ENCODE data around the gene TRA2B.
A peak's percentile ranks its signal among the peaks of the same experiment; 100 is the strongest.

TRA2B gene

DNA sequence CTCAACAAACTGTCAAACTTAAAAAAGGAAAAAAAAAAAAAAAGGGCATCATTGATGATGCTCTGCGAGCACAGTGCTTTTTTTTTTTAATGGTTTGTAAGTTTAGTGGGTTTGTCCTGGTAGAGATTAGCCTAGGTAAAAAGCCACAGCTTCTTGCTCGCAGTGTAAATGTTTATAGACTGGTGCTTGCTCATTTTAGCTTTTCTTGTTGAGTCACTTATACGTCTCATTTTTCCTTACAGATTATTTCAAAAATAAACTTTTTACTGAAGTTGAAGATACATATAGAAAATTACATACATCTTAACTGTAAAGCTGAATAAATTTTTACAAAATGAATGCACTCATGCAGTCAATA, 16.5 kb upstream of the TRA2B start:
- no peak for DNase-seq (ENCODE audit: low read depth in 3 of 3)

DNA sequence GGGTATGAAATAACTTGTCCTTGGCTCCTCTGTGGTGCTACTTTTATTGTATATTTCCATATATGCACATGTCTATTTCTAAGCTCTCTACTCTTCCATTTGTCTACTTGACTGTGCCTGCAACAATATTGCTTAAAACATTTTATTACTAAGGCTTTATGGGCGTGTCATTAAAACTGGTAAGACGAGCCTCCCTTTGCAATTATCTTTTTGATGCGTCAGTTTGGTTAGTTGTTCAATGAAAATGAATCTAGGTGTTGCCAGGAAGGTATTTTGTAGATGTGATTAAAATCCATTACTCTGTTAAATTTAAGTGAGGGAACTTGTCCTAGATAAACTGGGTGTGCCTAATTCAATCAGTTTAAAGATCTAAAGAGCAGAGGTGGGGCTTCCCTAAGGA, 12.9 kb upstream of the TRA2B start:
- DNase-seq (ENCODE audit: low read depth in 3 of 3): no peak

DNA sequence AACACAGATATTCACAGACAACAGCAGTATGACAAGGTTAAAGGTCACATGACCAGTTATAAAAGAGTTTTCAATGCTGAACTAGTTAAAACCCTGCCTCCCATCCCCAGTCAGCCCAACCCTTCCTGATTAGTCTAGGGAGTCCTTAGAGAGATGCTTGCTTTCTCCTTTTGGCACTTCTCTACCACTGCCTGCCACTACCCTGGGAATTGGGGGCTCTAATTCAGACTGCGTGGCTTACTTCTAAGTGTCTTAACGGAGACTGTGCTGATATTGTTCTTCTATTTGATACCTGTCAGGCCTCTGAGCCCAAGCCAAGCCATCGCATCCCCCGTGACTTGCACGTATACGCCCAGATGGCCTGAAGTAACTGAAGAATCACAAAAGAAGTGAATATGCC, 11.7 kb upstream of the TRA2B start:
- no peak for DNase-seq (ENCODE audit: low read depth in 3 of 3)

DNA sequence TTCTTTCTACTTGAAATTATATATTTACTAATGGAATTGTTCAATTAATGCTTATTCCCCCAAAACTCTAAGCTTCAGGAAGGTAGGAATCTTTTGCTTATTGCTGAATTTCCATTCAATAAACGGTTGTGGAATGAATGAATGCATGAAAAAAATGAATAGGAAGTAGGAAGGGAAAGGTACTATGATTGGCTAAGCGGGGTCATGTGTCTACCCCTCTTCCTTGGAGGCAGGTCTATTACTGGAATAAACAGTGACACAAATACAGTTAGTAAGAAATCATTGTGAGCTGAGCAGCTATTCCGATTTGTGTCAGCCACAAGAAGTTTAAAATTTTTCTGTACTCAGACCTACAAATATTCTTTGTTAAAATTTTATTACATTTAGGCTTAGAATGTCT, 10.5 kb upstream of the TRA2B start:
- DNase-seq (ENCODE audit: low read depth in 3 of 3): no peak

DNA sequence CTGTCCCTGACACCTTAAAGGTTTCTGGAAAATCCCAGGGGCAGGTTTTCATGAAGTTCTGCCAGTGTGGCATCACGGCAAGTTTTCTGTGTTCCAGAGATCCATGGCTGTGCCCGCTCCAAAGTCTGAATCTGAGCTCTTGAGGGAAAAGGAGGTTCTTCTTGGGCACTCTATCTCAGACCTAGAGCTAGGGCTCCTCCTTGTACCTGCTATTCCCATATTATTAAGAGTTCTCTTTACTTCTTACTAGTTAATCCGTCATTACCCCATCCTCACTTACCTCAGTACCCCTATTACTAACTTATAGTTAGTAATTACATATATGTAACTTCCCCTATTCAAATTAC, 5.9 kb upstream of the TRA2B start:
- no peak for DNase-seq (ENCODE audit: low read depth in 3 of 3)

DNA sequence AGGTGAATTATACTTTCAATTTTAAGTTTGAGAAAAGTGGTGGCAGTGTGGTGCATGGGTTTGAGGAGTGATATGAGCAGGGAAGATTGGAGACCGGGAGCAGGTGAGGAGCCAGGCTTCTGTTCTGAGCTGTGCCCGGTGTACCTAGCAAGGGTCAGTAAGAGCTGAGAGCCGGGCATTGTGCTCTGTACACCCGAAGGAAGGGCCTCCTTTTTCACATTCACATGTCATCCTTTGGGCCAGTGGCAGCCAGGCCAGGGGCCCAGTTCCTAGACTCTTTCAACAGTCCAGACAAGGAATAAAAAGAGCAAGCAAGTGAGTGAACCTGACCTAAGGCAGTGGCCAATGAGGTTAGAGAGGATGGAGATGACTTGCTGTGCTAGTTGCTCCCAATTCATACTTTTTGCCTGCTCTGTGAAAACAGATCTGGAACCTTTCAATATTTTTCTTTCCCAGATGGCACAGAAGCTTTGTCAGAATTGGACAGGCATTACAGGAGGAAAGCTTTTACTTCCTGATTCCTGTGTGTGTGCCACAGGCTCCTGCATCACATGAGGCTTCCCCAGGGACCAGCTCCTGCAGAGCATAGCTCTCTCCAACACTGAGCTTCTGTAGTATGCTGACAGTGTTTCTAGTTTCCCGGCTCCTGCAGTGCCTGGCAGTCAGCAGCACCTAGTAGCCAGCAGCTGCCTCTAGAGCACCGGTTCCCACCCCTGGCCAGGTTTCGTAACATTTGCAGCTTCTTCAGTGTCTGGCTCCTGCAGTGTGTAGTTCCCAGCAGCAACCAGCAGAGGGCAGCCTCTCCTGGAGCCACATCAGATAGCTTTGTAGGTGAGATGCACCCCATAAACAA, 5.3 kb upstream of the TRA2B start:
- peak; percentile 60 to 70 (median 69) for DNase-seq (ENCODE audit: low read depth in 3 of 3)

DNA sequence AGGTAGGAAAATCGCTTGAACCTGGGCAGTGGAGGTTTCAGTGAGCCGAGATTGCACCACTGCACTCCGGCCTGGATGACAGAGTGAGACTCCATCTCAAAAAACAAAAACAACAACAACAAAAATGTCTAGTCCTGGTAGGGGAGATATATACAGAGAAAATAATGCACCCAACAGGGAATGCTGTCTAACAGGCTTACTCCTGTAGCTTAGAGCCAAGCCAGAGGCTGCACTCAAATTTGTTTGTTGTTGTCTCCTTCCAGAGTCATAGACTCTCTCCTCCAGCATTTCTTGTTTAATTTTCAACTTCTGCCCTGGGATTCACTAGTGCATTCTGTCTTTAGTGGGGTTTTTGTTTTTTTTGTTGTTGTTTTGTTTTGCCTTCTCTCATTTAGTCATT, 4.6 kb upstream of the TRA2B start:
- no peak for DNase-seq (ENCODE audit: low read depth in 3 of 3)

DNA sequence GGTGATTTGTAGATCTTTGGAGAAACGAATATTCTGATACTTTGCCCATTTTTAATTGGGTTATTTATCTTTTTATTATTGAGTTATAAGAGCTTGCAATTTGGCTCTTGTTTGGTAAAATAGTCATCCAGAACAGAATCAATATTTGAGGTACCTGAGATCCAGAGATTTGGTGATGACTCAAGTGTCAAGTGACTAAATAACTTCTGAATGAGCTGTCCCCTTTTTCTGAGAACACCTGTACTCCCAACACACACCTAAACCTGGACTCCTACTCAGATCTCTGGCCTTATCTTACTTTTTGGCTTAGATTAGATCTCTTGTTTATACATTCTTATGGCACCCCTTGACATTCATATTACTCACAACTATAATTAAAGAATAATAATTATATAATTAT, 3.1 kb upstream of the TRA2B start:
- DNase-seq (ENCODE audit: low read depth in 3 of 3): no peak

DNA sequence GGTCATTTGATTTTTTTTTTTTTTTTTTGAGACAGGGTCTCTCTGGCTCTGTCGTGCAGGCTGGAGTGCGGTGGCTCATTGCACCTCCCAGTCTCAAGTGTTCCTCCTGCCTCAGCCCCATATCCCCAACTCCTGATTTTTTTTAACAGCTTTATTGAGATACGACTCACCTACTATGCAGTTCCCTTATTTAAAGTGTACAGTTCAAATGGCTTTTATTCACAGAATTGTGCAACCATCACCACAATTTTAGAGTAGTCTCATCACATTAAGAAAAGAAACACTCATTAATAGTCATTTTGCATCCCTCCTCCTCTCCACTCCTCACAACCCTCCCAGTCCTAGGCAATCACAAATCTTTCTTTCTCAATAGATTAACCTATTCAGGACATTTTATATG, 1.9 kb upstream of the TRA2B start:
- DNase-seq (ENCODE audit: low read depth in 3 of 3): no peak

DNA sequence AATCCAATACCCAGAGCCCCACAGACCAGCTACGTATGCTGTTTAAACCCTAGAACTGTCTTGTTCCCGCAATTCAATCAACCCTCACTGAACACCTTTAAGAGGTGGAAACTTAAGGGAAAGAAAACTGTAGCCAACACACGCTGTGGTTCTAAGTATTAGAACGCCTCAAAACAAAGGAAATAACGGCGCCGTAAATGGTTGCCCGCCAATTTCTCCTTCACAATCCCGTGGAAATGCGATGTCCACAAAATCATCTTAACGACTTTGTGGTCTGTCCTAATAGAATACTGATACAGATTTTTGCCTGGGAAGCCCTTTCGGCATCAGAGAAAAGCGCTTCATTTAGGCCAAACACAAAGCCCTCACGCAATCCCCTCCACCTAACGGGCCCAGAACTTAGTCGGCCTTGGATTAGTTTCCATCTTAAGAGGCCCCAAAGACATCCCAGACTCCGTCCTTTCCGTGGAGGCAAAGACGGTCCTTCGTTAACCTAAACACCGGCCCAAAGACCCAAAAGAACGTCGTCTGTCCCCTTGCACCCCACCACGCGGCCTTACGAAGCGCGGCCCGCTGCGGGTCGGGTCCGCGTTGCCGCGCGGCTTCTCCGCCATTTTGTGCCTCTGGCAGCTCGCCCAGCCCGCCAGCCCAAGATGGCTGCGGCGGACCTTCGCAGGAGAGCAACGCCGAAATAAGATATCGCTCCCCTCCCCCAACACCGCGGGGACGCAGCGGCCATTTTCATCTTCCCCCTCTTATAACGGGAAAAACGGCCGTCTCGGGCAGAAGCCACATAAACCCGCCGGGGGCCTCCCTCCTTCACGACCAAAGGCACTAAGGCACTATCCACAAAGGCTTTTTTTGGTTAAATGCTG, 763 bp downstream of the TRA2B start:
- peak; percentile 71 to 77 (median 76) for DNase-seq (ENCODE audit: low read depth in 3 of 3)

DNA sequence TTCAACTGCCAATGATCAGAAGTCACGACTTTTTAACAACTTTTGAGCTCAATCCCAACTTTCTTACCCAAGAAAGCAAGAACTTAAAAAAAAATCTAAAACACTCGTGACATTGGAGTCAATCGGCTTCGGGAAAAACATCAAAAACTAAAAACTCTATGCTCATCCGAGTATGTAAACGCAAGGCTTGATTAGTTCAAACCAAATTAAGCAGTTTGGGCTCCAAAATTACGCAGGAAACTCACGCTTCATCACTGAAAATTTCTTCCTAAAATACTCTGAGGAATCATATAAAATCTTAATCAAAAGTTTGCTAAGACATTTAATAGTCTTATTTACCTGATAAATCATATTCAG, 1.6 kb downstream of the TRA2B start:
- no peak for DNase-seq (ENCODE audit: low read depth in 3 of 3)

DNA sequence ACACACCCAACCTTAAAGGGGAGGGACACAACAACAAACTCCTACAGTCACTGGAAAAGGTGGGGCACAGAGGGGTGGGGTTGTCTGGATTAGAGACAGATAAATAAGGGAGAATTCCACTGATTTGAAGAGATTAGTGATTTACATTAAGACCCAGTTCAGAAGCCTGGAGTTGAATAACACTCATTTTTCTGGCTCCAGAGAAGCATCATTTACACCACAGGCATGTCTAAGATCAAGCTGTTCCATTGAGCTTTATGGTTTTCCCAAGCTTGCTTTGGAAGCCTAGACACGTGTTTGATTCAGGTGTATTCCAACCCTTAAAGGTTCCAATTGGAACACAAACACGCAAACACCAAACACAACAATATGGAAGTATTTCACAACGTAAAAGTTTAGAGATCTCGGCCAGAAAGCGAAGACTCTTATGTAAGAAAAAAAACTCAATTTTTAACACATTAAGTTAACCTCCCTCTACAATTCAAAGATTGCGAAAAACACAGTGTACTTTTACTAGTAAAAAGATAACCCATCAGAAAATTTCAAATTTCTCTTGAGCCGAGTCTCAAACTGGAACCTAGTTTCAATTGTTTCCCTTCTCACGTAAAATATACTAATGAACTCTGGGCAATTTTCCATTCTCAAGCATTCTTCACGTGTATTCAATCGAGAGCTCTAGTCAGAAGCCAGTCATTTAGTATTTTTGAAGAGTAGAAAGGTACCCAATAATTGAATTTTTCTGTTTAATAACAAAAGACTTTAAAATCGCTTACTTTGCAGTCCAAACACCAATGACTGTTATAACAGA, 2.1 kb downstream of the TRA2B start:
- no peak for DNase-seq (ENCODE audit: low read depth in 3 of 3)

DNA sequence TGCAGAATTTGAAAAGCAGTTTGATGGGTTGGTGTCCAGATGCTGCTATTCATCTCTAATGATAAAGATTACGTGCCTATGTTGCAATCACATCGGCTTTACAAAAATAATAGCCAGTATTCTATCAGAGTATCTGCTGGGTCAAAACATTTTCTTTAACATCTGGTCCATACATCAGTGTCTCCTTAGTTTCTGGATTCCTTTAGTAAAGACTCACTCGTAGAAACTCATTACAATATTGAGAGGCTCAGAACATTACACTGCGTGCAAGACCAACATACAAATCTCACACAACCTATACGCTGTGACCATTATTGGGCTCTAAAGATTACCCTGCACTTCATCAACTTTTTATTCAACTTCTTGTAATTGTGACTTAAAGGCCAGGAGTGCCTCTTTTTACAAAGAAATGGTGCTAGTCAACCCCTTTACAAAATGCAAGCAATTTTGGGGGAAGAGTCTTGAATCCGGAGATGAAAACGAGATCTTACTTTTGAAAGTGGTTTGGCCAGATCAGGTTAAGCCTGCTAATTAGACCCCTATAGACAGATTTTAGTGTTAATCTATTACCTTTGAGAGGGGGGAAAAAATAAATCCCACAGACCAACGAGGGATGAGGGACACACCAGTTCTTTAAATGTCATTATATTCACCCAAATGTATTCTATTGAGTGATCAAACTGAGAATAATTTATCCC, 2.9 kb downstream of the TRA2B start:
- no peak for DNase-seq (ENCODE audit: low read depth in 3 of 3)

DNA sequence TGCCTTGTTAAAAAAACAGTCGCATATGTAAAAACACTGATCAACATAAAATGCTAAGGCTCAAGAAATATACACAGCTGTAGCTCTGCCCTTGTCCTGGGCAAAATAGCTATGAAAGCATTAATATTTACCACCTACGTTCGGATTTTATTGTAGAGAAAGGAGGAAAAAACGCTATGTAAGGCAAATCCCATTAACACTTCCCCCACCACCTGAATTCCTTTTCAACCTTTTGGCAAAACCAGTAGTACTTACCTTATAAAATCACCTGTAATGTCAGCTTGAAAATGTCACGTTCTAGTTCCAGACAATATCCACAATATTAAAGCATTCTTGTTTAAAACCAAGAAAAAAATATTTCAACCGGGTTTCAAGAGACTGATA, 3.6 kb downstream of the TRA2B start:
- no peak for DNase-seq (ENCODE audit: low read depth in 3 of 3)

DNA sequence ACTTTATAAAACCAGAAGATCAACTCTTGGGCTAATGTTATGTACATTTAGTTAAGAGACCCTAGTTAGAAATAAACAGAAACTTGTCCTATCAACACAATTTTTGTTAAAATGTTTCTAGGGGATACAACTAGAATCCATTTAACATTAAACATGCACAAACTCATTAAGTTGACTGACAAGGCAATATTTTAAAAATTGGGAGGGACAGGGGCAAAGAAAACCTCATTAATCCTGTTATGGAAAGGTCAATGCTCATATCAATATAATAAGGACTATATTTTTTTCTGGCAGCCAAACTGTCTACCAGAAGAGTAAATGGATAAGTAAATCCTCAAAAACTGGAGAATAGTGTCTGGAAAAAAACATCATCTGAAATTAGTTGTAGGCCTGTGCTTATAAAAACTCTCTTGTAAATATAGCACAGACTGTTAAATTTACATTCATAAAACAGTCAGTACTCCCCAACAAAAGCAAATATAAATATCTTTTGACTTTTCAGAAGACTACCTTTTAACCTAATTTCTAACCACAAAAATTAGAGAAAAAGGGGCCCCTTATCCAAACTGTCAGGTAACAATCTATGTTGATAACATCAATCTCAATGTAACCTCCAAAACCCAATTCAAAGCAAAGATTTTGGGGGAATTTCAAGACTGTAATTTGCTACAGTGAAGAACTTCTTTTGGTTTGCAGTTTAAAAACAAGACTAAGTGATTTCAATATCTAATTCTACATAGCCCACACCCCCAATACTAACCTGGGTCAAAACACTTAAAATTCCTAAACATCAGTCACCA, 4.2 kb downstream of the TRA2B start:
- no peak for DNase-seq (ENCODE audit: low read depth in 3 of 3)

DNA sequence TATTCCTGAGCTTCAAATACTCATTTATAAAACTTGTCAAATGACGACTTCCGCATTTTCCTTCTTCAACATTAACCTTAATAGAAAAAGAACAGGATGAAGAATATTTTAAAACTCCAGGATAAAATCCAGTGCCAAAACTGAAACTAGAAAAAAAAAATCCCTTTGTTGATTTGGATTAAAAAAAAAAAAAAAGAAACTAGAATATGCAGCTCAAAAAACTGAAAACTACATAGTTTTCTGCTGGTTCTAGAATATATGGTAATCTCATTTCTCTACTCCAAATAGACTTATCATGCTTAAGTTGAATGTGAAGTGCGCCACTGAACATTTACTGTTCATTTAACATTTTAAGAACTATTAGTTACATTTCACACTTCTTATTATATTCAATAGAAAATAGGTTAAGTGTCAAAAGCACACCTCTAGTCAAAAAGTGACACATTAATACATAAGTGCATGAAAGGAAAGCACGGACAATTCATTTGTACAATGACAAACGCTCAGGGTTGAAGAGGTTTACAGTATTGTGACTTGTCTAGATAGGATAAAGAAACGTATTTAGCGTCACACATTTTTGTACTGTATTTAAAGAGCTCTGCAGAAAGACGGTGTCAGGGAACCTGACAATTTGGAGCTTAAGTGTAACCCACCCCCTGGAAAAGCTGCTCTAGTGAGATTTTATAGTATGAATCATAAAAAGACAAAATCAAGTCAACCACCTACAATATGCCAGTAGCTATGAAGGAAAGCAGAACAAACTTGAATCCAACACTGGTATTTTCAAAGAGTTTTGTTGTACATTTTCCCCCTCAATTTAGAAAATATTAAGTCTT, 5.8 kb downstream of the TRA2B start:
- DNase-seq (ENCODE audit: low read depth in 3 of 3): no peak

DNA sequence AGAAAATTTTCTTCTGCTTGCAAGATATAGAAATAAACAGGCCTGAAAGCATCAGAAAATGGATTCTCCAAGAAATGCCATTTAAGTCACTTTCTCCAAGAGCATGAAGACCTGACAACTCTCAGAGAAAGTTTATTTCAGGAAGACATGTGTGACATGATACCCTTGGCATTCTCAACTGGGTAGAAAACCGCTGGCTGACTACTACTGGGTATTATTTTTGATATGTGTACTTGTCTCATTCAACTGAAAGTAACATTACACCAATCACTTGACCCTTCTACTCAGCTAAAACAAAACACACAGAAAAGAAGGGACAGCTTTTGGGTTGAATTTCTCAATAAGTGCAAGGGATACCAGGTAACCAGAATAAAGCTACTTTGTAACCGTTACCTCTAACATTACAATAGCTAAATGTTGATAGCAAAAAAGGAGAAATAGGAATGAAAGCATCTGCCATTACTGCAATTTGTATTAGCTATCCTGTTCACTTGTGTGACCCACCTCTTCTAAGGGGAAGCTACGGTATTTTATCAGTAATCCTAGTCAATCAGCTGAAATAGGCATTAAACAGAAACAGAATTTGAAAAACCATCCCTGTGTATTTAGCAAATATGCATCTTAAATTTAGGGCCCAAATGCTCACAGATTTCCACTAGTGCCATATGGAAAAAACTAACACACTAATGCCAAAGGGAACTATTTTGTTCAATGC, 7.3 kb downstream of the TRA2B start:
- DNase-seq (ENCODE audit: low read depth in 3 of 3): no peak

DNA sequence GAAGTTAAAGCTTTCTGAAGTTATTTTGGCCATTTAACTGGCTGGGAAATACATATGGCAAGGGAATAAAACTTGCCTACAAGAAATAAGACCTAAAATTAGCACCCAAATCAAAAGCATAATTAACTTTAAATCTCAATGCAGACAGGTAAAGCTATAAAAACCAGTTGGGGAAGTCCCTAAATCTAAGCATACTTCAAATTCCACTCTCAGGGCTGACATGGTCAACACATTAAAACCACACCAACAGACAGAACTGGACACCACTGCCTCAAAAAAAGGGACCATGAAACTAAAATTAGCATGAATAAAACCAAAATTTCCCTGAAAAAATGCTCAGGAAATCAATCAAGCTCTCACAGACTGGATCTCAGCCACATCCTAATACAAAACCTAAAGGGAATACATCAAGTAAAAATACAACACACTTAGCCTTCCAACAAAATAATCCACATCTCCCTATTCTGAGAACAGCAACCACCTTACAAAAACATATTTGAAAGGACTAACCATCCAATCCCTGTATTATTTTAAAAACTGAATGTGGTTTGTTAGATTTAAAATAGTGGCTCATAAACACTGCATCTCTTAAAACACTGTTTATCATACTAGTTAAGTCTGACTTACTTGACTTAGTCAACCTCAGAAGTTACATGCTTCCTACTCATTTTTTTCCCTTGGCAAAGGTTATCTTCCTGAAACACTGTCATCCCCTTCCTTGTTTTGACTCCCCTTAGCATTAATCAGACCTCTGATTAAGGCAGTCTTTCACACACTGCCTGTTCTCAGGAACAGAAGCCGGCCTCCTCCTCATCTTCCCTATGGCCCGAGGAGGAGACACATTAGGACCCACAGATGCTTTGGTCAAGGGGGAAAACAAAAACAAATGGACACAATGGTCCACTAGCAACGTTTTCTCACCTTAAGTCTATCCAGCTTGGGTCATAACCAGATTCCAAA, 8.3 kb downstream of the TRA2B start:
- no peak for DNase-seq (ENCODE audit: low read depth in 3 of 3)

Data from stimulated activated CD4-positive, alpha-beta T cell treated with anti-CD3 and anti-CD28 coated beads, TNF-alpha, amount 100 ng/mL, for 4 hours (primary cell).